ENCODE measurements around the gene LHX3.

The LHX3 gene

DNA sequence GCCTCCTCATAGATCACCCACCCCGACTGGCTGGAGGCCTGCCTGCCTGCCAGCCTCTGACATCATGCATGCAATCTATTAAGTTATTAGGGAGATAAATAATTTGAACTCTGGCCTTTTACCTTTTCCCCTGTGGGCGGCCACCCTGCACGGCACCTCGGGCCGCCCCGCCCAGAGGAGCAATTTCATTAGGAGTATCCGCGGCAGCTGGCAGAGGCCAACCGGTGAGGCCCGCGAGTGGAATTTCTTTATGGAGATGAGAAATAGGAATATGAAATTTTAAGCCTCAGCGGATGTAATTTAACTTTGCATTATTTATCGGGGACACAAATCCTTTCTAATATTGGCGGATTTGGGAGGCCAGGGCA, 22.5 kb downstream of the LHX3 start:
- no peaks in the 10 kb centered on the region for H3K9me3 ChIP-seq
- H3K36me3 ChIP-seq = no peaks in the 10 kb centered on the region
- no peak overlapping the region for H3K4me3 ChIP-seq (ENCODE audit: low read depth in 1 of 2, low read length in 1 of 2)
- H3K27ac ChIP-seq = no peak overlapping the region
- peaks cover 44% of the 10 kb centered on the region for H3K27me3 ChIP-seq
- TF ChIP-seq CTCF (IDR thresholded peaks at IDR 0.05) = no peak
- H3K4me1 ChIP-seq (ENCODE audit: control insufficient read depth in 1 of 2, insufficient read depth in 1 of 2, low read depth in 1 of 2, low read length in 1 of 2) = no peaks in the 10 kb centered on the region

GRCh38 chr9:136181784-136182419, 23.0 kb downstream of the LHX3 start:
- no peak for TF ChIP-seq CTCF (IDR thresholded peaks at IDR 0.05)

DNA sequence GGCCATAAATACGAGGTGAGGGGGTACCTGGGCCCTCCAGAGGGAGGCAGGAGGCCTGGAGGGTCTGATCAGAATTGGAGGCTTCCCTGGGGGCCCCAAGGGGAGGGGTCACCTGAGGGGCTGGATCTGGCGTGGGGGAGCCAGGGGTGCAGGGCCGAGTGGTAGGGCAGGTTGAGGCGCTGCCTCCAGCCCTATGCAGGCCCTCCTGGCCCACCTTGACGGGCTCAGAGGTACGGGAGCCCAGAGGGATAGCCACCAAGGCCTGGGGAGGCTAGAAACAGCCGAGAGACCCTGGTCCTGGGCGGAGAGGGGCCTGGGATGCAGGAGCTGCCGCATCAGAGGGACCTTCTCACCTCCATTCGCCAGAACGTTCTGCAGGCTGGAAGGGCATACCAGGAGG, 24.3 kb downstream of the LHX3 start:
- H3K4me3 ChIP-seq (ENCODE audit: low read depth in 1 of 2, low read length in 1 of 2) = no peak overlapping the region
- no peaks in the 10 kb centered on the region for H3K36me3 ChIP-seq
- H3K9me3 ChIP-seq = no peaks in the 10 kb centered on the region
- peaks cover 26% of the 10 kb centered on the region for H3K27me3 ChIP-seq
- H3K4me1 ChIP-seq (ENCODE audit: control insufficient read depth in 1 of 2, insufficient read depth in 1 of 2, low read depth in 1 of 2, low read length in 1 of 2) = no peaks in the 10 kb centered on the region
- H3K27ac ChIP-seq = no peak overlapping the region
- no peak for TF ChIP-seq CTCF (IDR thresholded peaks at IDR 0.05)

More at GRCh38 chr9:136181784-136182419, 23.0 kb downstream of the LHX3 start:
- Histone ChIP-seq H3K9me3 (no peaks in the 10 kb centered on the region), H3K36me3 (no peaks in the 10 kb centered on the region), H3K27ac (no peak overlapping the region), H3K4me3 (ENCODE audit: low read depth in 1 of 2, low read length in 1 of 2) (no peak overlapping the region), H3K27me3 (peaks cover 39% of the 10 kb centered on the region), H3K4me1 (ENCODE audit: control insufficient read depth in 1 of 2, insufficient read depth in 1 of 2, low read depth in 1 of 2, low read length in 1 of 2) (no peaks in the 10 kb centered on the region)

DNA sequence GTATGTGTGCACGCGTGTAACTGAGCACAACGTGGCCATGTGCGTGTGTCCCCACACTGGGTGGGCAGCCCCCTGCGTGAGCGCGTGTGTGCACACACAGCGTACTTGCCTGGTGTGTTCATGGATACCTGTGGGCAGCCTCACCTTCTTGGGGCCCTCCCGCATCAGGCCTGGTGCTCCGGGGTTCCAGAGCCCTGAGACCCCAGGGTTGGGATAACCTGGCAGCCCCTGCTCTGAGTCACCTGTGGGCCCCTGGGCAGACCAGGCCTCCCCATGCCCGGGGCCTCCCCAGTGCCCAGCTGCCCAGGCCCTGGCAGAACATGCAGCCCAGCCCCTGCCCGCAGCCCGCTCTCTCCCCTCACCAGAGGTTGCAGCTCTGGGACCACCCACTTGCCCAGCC, 25.2 kb downstream of the LHX3 start:
- Histone ChIP-seq H3K4me1 (ENCODE audit: control insufficient read depth in 1 of 2, insufficient read depth in 1 of 2, low read depth in 1 of 2, low read length in 1 of 2) (no peaks in the 10 kb centered on the region), H3K27ac (no peak overlapping the region), H3K4me3 (ENCODE audit: low read depth in 1 of 2, low read length in 1 of 2) (no peak overlapping the region), H3K9me3 (no peaks in the 10 kb centered on the region), H3K36me3 (no peaks in the 10 kb centered on the region), H3K27me3 (peaks cover 18% of the 10 kb centered on the region)
- TF ChIP-seq CTCF (IDR thresholded peaks at IDR 0.05) = no peak

DNA sequence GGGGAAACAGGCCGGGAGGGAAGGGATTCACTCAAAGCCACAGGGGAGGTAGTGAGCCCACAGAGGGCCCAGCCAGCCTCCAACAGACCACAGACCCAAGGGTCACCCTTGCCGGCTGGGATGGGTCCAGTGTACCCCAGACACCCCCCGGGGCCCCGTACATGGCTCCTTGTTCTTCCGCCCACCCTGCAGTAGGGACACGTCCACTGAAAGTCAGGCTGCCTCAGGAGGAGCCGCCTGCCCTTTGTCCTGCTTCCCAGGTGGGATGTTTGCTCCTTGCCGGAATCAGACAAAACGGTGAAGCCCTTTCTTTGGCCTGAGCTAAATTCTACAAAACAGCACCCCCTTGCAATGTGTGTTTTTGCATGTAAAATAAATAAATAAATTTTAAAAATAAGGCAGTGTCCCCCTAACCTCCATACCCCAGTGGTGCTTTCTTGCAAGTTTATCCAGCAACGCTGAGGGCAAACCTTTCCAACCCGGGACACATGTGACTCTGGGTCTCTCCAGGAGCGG, 25.8 kb downstream of the LHX3 start:
- Histone ChIP-seq H3K4me3 (ENCODE audit: low read depth in 1 of 2, low read length in 1 of 2) (no peak overlapping the region), H3K9me3 (no peaks in the 10 kb centered on the region), H3K27ac (no peak overlapping the region), H3K4me1 (ENCODE audit: control insufficient read depth in 1 of 2, insufficient read depth in 1 of 2, low read depth in 1 of 2, low read length in 1 of 2) (no peaks in the 10 kb centered on the region), H3K36me3 (no peaks in the 10 kb centered on the region), H3K27me3 (peaks cover 12% of the 10 kb centered on the region)
- TF ChIP-seq CTCF (IDR thresholded peaks at IDR 0.05) = no peak

- Histone ChIP-seq H3K4me3 (ENCODE audit: low read depth in 1 of 2, low read length in 1 of 2) (no peak overlapping the region), H3K27ac (no peak overlapping the region), H3K4me1 (ENCODE audit: control insufficient read depth in 1 of 2, insufficient read depth in 1 of 2, low read depth in 1 of 2, low read length in 1 of 2) (no peaks in the 10 kb centered on the region), H3K36me3 (no peaks in the 10 kb centered on the region), H3K27me3 (peaks cover 7% of the 10 kb centered on the region), H3K9me3 (no peaks in the 10 kb centered on the region)
- no peak for TF ChIP-seq CTCF (IDR thresholded peaks at IDR 0.05)
Observed at GRCh38 chr9:136178773-136179075, 26.2 kb downstream of the LHX3 start.

Measured in neutrophil (primary cell).